Left ventricle myocardium inferior (tissue), 1 donor: ENCODE data around the gene MELK. TPM values are rescaled to one million over a fixed set of nuclear protein-coding genes. Genes with fewer than 3 reads are reported as not detected.
"Not testable (repeated sequence)": the region's sequence is repeated elsewhere in the genome, so short reads cannot be mapped to it uniquely, and the experiment has no call there.

Source experiments
- DNase-seq: peaks from one replicate; pipeline ENCODE4 v3.0.0-alpha.2; 2020
- H3K27ac ChIP-seq: fragments of 200-600 bp; replicated peaks from 2 replicates; pipeline ENCODE4 v1.8.0; 2021
- H3K27me3 ChIP-seq: fragments of 200-600 bp; 2 replicates; pipeline ENCODE4 v1.8.0; 2021; ENCODE audit warnings: low read depth
- H3K36me3 ChIP-seq: fragments of 200-600 bp; 2 replicates; pipeline ENCODE4 v1.8.0; 2021
- H3K4me1 ChIP-seq: fragments of 200-600 bp; 2 replicates; pipeline ENCODE4 v1.8.0; 2021
- H3K4me3 ChIP-seq: fragments of 200-600 bp; 2 replicates; pipeline ENCODE4 v1.8.0; 2021; ENCODE audit warnings: mild to moderate bottlenecking, moderate library complexity
- H3K9me3 ChIP-seq: fragments of 200-600 bp; replicated peaks from 2 replicates; pipeline ENCODE4 v1.8.0; 2021
- CTCF ChIP-seq: fragments of 200-600 bp; IDR thresholded peaks from 2 replicates; pipeline ENCODE4 v1.8.0; 2021; ENCODE audit warnings: antibody characterized with exemption, mild to moderate bottlenecking, borderline replicate concordance
- intact Hi-C: fragments of 100-400 bp; cut with micrococcal nuclease; formaldehyde crosslinking; loops from one replicate; pipeline ENCODE4 v1.11.0; 2022
- total RNA-seq: library from RNA; stranded (reverse); fragmentation: NEBNext Ultra II Directional; extraction: Animal tissue kit (Norgen Biotek cat#: 25700); gene quantifications from one replicate; pipeline ENCODE4 v1.2.1, GENCODE V29; 2021
- donor health status: DM: no; HTN: yes; CAD: no; lungs with severe emphysema.

Gene MELK
- total RNA-seq, 1 donor from 2014 or later: 0.27 TPM

GRCh38 chr9:36551129-36551528 is 21.6 kb upstream of the MELK start:
- Histone ChIP-seq H3K9me3 (no peaks in the 10 kb centered on the region), H3K27me3 (peaks cover 20% of the 10 kb centered on the region), H3K4me3 (no peak overlapping the region), H3K4me1 (no peaks in the 10 kb centered on the region), H3K27ac (no peak overlapping the region), H3K36me3 (no peaks in the 10 kb centered on the region)
- intact Hi-C loops: no loop called here
- no peak for DNase-seq
- TF ChIP-seq CTCF: no peak

DNA sequence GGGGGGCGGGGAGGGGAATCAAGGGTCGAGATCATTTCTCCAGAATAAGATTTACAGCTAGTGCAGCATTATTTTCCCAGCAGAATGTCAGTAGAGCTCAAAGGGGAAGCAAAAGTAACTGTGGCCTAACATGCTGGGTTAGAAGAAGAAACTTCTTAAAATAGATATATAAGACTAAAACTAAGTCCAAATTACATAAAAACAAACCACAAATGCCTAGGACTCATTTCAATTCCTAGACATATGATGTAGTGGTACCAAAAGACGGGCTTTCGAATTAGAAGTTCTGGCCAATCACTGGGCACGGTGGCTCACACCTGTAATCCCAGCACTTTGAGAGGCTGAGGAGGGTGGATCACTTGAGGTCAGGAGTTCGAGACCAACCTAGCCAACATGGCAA is 20.8 kb upstream of the MELK start:
- intact Hi-C loops: no loop called here
- no peak for DNase-seq
- Histone ChIP-seq H3K4me3 (no peak overlapping the region), H3K36me3 (no peaks in the 10 kb centered on the region), H3K9me3 (no peaks in the 10 kb centered on the region), H3K4me1 (no peaks in the 10 kb centered on the region), H3K27ac (no peak overlapping the region), H3K27me3 (peaks cover 12% of the 10 kb centered on the region)
- TF ChIP-seq CTCF: no peak

- H3K4me1 ChIP-seq: no peaks in the 10 kb centered on the region
Observed at GRCh38 chr9:36559036-36559695, 13.5 kb upstream of the MELK start.

GRCh38 chr9:36560771-36561170 is 11.9 kb upstream of the MELK start:
- no peaks in the 10 kb centered on the region for H3K36me3 ChIP-seq
- no peaks in the 10 kb centered on the region for H3K27me3 ChIP-seq
- H3K4me1 ChIP-seq: no peaks in the 10 kb centered on the region
- intact Hi-C loops: no loop called here
- no peak overlapping the region for H3K27ac ChIP-seq
- TF ChIP-seq CTCF: no peak
- H3K4me3 ChIP-seq: no peak overlapping the region
- no peaks in the 10 kb centered on the region for H3K9me3 ChIP-seq
- DNase-seq: no peak

More at GRCh38 chr9:36559036-36559695, 13.5 kb upstream of the MELK start:
- intact Hi-C loops: no loop called here
- Histone ChIP-seq H3K4me3 (no peak overlapping the region), H3K9me3 (no peaks in the 10 kb centered on the region), H3K36me3 (no peaks in the 10 kb centered on the region), H3K27ac (no peak overlapping the region), H3K27me3 (no peaks in the 10 kb centered on the region)
- no peak for DNase-seq
- no peak for TF ChIP-seq CTCF

DNA sequence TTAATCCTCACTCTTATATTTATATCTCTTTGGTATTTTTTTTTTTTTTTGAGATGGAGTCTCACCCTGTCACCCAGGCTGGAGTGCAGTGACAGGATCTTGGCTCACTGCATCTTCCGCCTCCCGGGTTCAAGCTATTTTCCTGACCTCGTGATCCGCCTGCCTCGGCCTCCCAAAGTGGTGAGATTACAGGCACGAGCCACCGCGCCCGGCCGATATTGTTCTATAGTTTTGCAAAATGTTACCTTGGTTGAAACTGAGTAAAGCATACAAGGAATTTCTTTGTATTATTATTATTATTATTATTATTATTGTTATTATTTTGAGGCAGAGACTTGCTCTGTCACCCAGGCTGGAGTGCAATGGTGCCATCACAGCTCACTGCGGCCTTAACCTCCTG is 9.9 kb upstream of the MELK start:
- H3K4me3 ChIP-seq, H3K4me1 ChIP-seq, intact Hi-C loops, DNase-seq, H3K27ac ChIP-seq, H3K36me3 ChIP-seq, H3K27me3 ChIP-seq, H3K9me3 ChIP-seq: not testable (repeated sequence)

- no peaks in the 10 kb centered on the region for H3K36me3 ChIP-seq
- H3K4me3 ChIP-seq: no peak overlapping the region
- no peaks in the 10 kb centered on the region for H3K4me1 ChIP-seq
- intact Hi-C loops: no loop called here
- no peak for TF ChIP-seq CTCF
- no peak for DNase-seq
- H3K27me3 ChIP-seq: no peaks in the 10 kb centered on the region
- no peaks in the 10 kb centered on the region for H3K9me3 ChIP-seq
- no peak overlapping the region for H3K27ac ChIP-seq
Observed at GRCh38 chr9:36566813-36567221, 5.9 kb upstream of the MELK start.

DNA sequence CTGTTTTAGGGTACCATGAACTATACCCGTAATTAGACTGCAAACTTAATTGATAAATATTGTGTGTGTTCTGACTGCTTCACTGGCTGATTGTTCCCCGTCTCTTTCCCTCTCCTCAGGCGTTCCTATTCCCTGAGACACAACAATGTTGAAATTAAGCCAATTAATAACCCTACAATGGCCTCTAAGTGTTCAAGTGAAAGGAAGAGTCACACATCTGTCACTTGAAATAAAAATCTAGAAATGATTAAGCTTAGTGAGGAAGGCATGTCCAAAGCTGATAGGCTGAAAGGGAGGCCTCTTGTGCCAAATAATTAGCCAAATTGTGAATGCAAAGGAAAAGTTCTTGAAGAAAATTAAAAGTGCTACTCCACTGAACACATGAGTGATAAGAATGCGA is 4.0 kb upstream of the MELK start:
- H3K27ac ChIP-seq, DNase-seq, H3K36me3 ChIP-seq, H3K27me3 ChIP-seq, H3K9me3 ChIP-seq, H3K4me3 ChIP-seq, intact Hi-C loops: not testable (repeated sequence)
- H3K4me1 ChIP-seq: peaks cover 18% of the 10 kb centered on the region
